ENCODE measurements around the gene ITGA7. TPM values are rescaled to one million over a fixed set of nuclear protein-coding genes. Genes with fewer than 3 reads are reported as not detected.
A peak's percentile ranks its signal among the peaks of the same experiment; 100 is the strongest.

The ITGA7 gene
- total and polyA plus RNA-seq, 2 of the 4 experiments (the other 2 are of a cell fraction), result 3.9 to 15.7 TPM

DNA sequence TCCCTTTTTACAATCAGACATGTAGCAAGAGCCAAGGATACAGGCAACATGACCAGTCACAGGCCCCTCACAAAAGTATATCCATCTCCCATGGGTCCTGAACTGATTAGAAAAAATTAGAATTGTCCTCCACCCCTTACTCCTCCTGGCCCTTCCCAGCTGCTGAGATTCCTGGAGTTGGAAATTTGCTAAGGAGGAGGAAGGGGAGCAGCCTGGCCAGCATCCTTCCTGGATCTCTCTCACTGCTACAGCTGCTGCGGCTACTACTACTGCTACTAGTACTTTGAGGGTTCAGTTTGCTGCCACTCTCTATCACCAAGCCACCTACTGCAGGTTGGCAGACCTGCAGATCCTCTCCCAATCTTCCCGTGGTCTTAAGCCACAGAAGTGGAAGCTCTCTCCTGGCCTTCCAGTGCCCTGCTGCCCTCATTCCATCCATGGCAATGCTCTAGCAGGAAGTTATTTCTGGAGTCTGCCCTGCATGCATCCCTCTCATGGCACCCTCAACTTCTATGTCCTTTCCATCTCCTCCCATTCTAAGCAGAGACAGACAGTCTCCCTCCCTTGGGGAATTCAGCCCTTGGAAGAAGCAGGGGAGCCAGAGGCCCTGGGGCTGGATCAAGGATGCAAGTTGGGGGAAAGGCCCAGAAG lies 1.0 kb downstream of the ITGA7 start:
- Histone ChIP-seq H3K56ac (ENCODE audit: extremely low read depth, insufficient read depth, low read length) (no peak overlapping the region), H2BK20ac (ENCODE audit: low read depth, low read length) (no peak overlapping the region), H3K14ac (replicated peaks; ENCODE audit: low read depth, low read length) (no peak overlapping the region), H4K20me1 (ENCODE audit: insufficient read depth, low read length) (no peaks in the 10 kb centered on the region), H2AK5ac (ENCODE audit: low read depth, low read length) (no peak overlapping the region), H2AFZ (replicated peaks; ENCODE audit: low read length, poor library complexity) (peak overlapping the region; percentile 91), H3K36me3 (ENCODE audit: control insufficient read depth, insufficient read depth, low read length) (no peaks in the 10 kb centered on the region), H2BK5ac (ENCODE audit: low read depth, low read length, poor library complexity, severe bottlenecking) (no peak overlapping the region), H3K9me3 (ENCODE audit: control insufficient read depth, insufficient read depth, low read length) (no peaks in the 10 kb centered on the region), H2BK15ac (ENCODE audit: low read depth, low read length) (no peak overlapping the region), H4K5ac (ENCODE audit: low read depth, low read length) (no peak overlapping the region), H3K23ac (ENCODE audit: low read depth, low read length) (no peak overlapping the region), H3K9ac (ENCODE audit: low read depth, low read length) (no peak overlapping the region), H3K4me1 (ENCODE audit: control insufficient read depth, insufficient read depth, low read length) (0 out of 2 replicates have a peak, but pooled peaks cover 2% of the 10 kb centered on the region), H3K4me2 (ENCODE audit: low read depth, low read length) (peak overlapping the region; percentile 84; the same call in 1 of the 2 replicates), H3K27ac (ENCODE audit: insufficient read depth, low read length) (no peak overlapping the region), H2BK120ac (ENCODE audit: low read depth, low read length) (no peak overlapping the region), H3K79me1 (ENCODE audit: low read depth in 1 of 2, low read length in 2 of 2) (no peaks in the 10 kb centered on the region), H4K8ac (ENCODE audit: low read depth in 2 of 2, low read length in 2 of 2) (no peak overlapping the region), H3K4me3 (ENCODE audit: insufficient read depth, low read depth, low read length) (peak overlapping the region; percentile 74; the same call in 1 of the 2 replicates), H3K4ac (ENCODE audit: low read depth, low read length) (no peak overlapping the region), H4K91ac (ENCODE audit: insufficient read depth, low read depth, low read length) (no peak overlapping the region), H3K18ac (ENCODE audit: low read depth, low read length) (no peak overlapping the region), H2AK9ac (replicated peaks; ENCODE audit: low read depth, low read length, poor library complexity) (no peak overlapping the region), H3K9me1 (ENCODE audit: insufficient read depth, low read length) (no peaks in the 10 kb centered on the region; the same call in 1 of the 2 replicates), H3K27me3 (ENCODE audit: control insufficient read depth, insufficient read depth, low read length) (peaks cover 25% of the 10 kb centered on the region)
- in situ Hi-C loops (cut with MboI; ENCODE audit: low sequenced_read_pairs), result no loop called here
- WGBS, 2 experiments (ENCODE audit: extremely low coverage in 2 of 2, insufficient read length in 1 of 2), result no CpG with 5 or more reads among the region's 2 CpGs
- TF ChIP-seq RCOR1 (IDR thresholded peaks at IDR 0.05; ENCODE audit: insufficient replicate concordance, low read length) (no peak), NFE2L2 (IDR thresholded peaks at IDR 0.05; ENCODE audit: low read depth, low read length) (no peak), MAFK (IDR thresholded peaks at IDR 0.05; ENCODE audit: low read depth, low read length) (no peak), CEBPB (IDR thresholded peaks at IDR 0.05; ENCODE audit: low read depth, low read length) (no peak), CHD1 (IDR thresholded peaks at IDR 0.05; ENCODE audit: low read depth, low read length) (no peak), USF2 (IDR thresholded peaks at IDR 0.05; ENCODE audit: low read depth, low read length) (no peak), MAZ (IDR thresholded peaks at IDR 0.05; ENCODE audit: borderline replicate concordance, low read depth, low read length) (no peak), RFX5 (IDR thresholded peaks at IDR 0.05; ENCODE audit: low read depth, low read length) (no peak), SMC3 (IDR thresholded peaks at IDR 0.05; ENCODE audit: low read depth, low read length) (no peak), FOS (IDR thresholded peaks at IDR 0.05; ENCODE audit: low read depth, low read length) (no peak), POLR2A (IDR thresholded peaks at IDR 0.05; ENCODE audit: low read depth, low read length) (no peak), ELK1 (IDR thresholded peaks at IDR 0.05; ENCODE audit: borderline replicate concordance, low read depth, low read length) (no peak), BHLHE40 (IDR thresholded peaks at IDR 0.05; ENCODE audit: low read depth, low read length) (no peak)
- POLR2A ChIA-PET (ENCODE audit: unreplicated experiment), result no interaction called here
- CTCF ChIA-PET, result no interaction called here
- DNase-seq (no peak), ATAC-seq (ENCODE audit: low read depth) (no peak)
- dilution Hi-C loops (cut with HindIII; ENCODE audit: low sequenced_read_pairs, unreplicated experiment), result no loop called here
- no TSS peak for BruUV-seq (replicated peaks)
- intact Hi-C loops (cut with micrococcal nuclease), result no loop called here

Data from IMR-90 (cell line).